Myocyte (in vitro differentiated cells): Measurements from ENCODE around the gene PGF. TPM values are rescaled to one million over a fixed set of nuclear protein-coding genes. Genes with fewer than 3 reads are reported as not detected.

Source experiments
- DNase-seq: peaks from one replicate; pipeline ENCODE4 v3.0.0-alpha.2; 2012; ENCODE audit warnings: low read depth
- total RNA-seq: library from RNA; depleted of rRNA; stranded (reverse); fragments of >200 nt; gene quantifications from 2 replicates; pipeline ENCODE4 v1.2.3, GENCODE V29; 2014

The PGF gene
- total RNA-seq, 1 donor from 2014 or later, result 12.0 TPM

- DNase-seq, result no peak
Measured at GRCh38 chr14:74921053-74921620, 34.3 kb downstream of the PGF start.

DNA sequence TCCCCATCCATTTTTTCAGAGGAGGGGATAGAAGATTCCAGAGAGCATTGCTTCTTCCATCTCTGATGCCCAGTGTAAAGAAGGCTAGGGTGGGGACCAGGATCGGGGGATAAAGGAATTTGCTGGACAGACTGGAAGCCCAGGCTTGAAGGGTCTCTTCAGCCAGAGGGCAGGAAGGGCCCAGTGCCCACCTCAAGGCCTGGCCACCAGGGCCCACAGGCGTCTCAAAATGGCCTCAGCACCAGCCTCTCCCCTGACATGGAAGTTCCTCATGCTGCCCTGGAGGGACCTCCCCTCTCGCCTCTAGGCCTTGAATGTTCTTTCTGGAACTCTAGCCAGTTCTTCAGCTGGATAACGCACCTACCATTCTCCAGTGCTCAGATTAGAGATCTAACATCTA lies 35.1 kb downstream of the PGF start:
- no peak for DNase-seq

GRCh38 chr14:74919421-74920165 lies 35.8 kb downstream of the PGF start:
- DNase-seq, result no peak

DNA sequence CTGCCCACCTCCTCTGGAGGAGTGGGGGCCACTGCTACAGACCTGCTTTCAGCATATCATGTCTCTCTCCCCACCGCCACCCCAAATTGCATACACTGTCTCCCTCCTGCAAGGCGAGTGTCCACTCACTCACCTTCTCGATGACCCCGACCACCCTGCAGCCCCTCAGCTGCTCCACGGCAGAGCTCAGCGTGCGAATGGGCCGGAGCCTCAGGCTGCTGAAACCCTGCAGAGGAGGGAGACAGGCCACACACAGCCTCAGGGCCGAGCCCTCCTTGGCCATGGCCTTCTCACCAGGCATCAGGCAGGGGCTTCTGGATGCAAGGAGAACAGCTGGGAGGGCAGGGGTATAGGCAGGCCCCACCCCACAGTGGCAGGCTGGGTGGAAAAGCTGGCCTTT lies 37.0 kb downstream of the PGF start:
- DNase-seq, result no peak

GRCh38 chr14:74917646-74918081 lies 37.7 kb downstream of the PGF start:
- no peak for DNase-seq

GRCh38 chr14:74917178-74917543 lies 38.2 kb downstream of the PGF start:
- no peak for DNase-seq

- DNase-seq, result no peak
Measured at GRCh38 chr14:74915826-74916225, 39.6 kb downstream of the PGF start.

DNA sequence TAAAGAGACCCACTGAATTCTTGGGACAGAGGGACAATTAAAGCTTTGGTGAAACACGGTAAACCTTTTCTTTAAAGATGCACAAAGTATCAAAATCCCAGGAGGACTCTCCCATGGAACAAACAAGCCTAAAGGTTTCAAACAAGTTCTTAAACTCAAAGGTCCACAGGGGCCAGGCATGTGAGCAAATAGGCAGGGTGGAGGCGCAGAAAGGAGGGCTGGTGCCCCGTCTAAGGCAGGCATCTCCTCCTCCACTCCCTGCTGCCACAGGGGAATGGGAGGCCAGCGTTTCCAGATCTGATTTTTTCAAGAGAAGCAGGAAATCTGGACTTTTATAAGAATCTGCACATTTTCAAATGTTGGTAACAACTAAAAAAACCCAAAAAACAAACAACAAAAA lies 40.0 kb downstream of the PGF start:
- no peak for DNase-seq

DNA sequence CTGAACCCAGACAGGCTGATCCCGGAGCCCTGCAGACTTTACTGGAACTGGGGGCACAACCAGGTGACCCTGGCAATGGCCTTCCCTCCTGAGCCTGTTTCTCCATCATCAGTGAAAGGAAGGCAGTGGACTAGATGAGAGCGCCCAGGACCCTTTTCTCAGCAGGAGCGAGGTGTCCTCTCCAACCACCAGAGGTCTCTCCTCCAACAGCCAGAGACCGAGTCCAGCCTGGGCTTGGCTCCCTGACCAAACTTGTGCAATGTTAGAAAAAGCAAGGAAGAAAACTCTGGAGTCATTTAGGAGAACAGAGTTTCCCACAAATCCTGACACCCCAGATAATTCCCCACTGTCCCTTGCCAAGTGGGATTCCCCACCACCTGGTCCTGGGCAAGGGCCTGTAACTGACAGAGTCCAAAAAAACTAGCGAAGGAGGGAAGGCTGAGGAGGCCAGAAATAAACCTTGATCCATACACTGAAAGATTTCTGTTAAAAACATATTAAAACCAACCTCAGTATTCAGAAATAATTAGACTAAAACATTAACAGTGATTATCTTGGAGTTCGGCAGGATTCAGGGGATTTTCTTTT lies 41.3 kb downstream of the PGF start:
- DNase-seq, result peak; percentile 84

- DNase-seq, result no peak
Measured at GRCh38 chr14:74913393-74913910, 41.9 kb downstream of the PGF start.

GRCh38 chr14:74912801-74913200 lies 42.6 kb downstream of the PGF start:
- no peak for DNase-seq

- no peak for DNase-seq
Measured at GRCh38 chr14:74912111-74912510, 43.3 kb downstream of the PGF start.

DNA sequence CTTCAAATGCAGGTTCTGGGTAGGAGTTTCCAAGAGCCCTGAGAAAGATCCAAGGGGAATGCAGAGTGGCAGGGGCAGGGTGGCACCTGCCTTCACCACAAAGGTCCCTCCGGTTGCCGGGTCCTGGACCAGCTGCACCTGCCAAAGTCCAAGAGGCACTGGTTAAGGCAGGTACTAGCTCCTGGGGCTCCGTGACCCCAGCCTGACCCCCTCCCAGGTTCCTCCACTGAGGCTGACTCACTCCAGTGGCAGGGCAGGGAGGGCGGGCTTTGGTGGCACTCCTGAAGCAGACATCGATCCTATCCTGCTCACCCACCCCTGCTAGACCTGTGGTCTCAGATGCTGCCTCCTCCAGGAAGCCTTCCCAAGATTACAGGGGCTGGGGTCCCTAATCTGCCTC lies 43.7 kb downstream of the PGF start:
- DNase-seq, result no peak

GRCh38 chr14:74911221-74911620 lies 44.2 kb downstream of the PGF start:
- no peak for DNase-seq

- DNase-seq, result no peak
Measured at GRCh38 chr14:74910556-74910955, 44.8 kb downstream of the PGF start.

DNA sequence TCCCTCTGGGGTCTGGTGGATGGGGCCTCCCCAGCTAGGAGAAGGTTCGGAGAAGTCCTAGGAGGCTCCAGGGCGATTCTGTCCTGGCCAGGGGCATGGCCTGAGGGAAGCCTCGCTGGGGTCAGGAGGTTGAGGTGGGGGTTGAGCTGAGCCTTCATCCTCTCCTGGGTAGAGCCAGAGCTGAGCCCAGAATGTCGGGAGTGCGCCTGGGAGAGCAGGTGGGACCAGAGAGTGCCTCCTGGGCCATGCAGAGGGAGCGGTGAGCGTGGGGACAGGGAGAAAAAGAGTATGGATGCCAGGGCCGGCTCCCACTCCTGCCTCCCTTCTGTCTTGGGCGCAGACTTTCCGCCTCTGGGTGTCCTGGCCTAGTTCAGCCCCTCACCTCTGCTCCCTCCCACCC lies 45.5 kb downstream of the PGF start:
- no peak for DNase-seq

GRCh38 chr14:74909501-74909900 lies 45.9 kb downstream of the PGF start:
- no peak for DNase-seq

DNA sequence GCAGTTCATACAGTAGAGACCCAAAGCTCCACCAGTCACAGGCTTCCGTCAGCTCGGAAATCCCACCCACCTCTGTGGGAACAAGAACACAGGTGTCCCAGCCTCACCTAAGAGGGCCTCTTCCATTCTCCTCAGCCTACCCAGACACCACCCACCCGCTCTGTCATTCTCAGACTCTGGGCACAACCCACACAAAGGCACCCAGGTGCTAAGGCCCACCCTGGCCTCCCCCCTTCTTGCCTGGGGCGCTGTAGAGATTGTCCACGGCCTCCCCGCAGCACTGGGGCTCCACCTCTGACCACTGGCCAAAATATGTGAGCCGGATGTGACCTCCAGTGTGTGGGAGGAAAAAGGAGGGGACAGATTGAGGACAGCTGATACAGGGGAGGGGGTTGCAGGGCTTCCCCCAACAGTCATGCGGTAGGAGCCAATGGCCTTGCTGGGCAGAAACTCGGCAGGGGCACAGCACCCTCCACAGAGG lies 46.5 kb downstream of the PGF start:
- DNase-seq, result no peak

- no peak for DNase-seq
Measured at GRCh38 chr14:74907744-74908143, 47.7 kb downstream of the PGF start.

- peak; percentile 75 for DNase-seq
Measured at GRCh38 chr14:74906925-74907521, 48.4 kb downstream of the PGF start.

DNA sequence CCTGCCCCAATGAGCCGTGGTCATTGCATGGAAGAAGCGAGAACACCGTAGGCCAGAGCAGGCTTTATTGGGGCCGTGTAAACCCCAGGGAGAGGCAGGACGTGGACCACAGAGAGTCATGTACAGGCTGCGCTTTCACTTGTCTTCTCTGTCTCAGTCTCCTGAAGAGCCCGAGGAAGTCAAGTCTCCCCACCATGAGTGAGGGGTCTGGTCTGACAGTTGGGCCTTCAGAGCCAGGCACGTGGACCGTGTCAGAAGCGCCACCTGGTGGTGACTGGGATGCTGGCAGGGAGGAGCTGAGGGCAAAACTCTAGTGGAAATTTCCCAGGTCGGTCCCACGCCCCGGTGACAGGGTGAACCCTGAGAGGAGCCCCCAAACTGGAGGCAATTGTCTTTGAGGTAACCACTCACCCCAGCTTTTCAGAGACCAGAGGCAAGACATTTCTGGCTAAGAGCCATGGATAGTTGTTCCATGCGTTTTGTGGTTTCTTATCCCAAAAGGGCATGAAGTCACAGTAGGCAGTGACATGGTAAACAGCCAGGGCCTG lies 49.7 kb downstream of the PGF start:
- peak; percentile 70 for DNase-seq
